ENCODE data around the gene SLC6A3. TPM values are rescaled to one million over a fixed set of nuclear protein-coding genes. Genes with fewer than 3 reads are reported as not detected.
A peak's percentile ranks its signal among the peaks of the same experiment; 100 is the strongest.

Gene SLC6A3
- total RNA-seq, 1 donor = not detected

DNA sequence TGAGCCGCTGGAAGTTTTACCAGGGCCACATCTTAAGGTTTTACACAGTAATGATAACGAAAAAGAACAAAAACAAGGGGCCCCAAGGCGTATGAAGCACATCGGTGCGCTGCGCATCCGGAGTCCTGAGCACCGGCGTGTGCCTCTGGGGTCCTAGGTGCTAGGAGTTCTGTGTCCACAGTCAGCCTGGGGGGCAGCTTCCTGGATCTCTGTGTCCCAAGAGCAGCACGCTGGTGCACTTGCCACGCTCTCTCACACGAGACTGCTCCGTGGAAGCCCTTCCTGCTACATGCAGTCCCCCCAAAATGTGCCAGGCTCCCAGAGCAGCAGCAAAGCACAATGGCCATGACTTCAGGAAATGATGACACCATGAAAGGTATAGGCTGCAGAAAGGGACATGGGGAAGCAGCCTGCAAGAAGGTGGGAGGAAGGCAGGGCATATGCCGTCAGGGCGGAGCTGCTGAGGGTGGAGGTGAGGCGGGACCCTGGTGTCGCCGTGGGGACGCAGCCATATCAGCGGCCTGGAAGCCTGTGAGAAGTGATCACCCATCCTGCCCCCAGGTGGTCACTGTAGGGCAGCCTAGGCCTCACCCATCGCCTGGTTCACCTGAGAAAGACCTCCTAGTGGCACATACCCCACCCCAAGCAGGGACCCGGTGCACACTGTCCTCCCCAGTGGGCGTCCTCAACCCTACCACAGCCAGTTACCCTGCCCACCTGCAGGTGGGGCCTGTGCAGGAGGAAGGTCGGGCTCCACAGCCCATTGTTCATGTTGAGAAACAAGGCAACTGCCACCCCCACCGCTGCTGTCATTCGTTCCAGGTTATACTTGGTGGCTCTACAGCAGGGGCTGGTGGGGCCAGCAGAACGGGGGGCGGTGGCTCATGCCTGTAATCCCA, 23.6 kb upstream of the SLC6A3 start:
- peak; percentile 72 for DNase-seq (ENCODE audit: insufficient read length, low spot score, missing footprints)
- peaks cover 42% of the 10 kb centered on the region for H3K36me3 ChIP-seq (ENCODE audit: insufficient read depth, low read length)
- no peak for TF ChIP-seq CTCF (IDR thresholded peaks at IDR 0.05; ENCODE audit: extremely low read depth, low read depth, low read length)
- no peaks in the 10 kb centered on the region for H3K9me3 ChIP-seq (ENCODE audit: low read depth, low read length)
- H3K4me2 ChIP-seq (ENCODE audit: insufficient read depth, low read length) = no peak overlapping the region
- no peaks in the 10 kb centered on the region for H3K79me2 ChIP-seq (ENCODE audit: insufficient read depth, low read length)
- H3K27ac ChIP-seq (ENCODE audit: low read depth, low read length) = no peak overlapping the region
- H3K27me3 ChIP-seq (ENCODE audit: insufficient read depth, low read length) = no peaks in the 10 kb centered on the region
- no peak overlapping the region for H3K4me3 ChIP-seq (ENCODE audit: insufficient read depth, low read length)
- no peak overlapping the region for H2AFZ ChIP-seq (ENCODE audit: low read length)
- peaks cover 6% of the 10 kb centered on the region for H4K20me1 ChIP-seq (ENCODE audit: insufficient read depth, low read length)
- H3K4me1 ChIP-seq (ENCODE audit: insufficient read depth, low read length) = no peaks in the 10 kb centered on the region

GRCh38 chr5:1468247-1468612, 23.0 kb upstream of the SLC6A3 start:
- Histone ChIP-seq H3K4me3 (ENCODE audit: insufficient read depth, low read length) (no peak overlapping the region), H3K27me3 (ENCODE audit: insufficient read depth, low read length) (no peaks in the 10 kb centered on the region), H3K27ac (ENCODE audit: low read depth, low read length) (no peak overlapping the region), H3K36me3 (ENCODE audit: insufficient read depth, low read length) (peaks cover 38% of the 10 kb centered on the region), H4K20me1 (ENCODE audit: insufficient read depth, low read length) (peaks cover 6% of the 10 kb centered on the region), H3K4me2 (ENCODE audit: insufficient read depth, low read length) (no peak overlapping the region), H2AFZ (ENCODE audit: low read length) (no peak overlapping the region), H3K4me1 (ENCODE audit: insufficient read depth, low read length) (no peaks in the 10 kb centered on the region), H3K79me2 (ENCODE audit: insufficient read depth, low read length) (no peaks in the 10 kb centered on the region), H3K9me3 (ENCODE audit: low read depth, low read length) (no peaks in the 10 kb centered on the region)
- peak; percentile 90 for DNase-seq (ENCODE audit: insufficient read length, low spot score, missing footprints)
- peak; percentile 52 for TF ChIP-seq CTCF (IDR thresholded peaks at IDR 0.05; ENCODE audit: extremely low read depth, low read depth, low read length)

DNA sequence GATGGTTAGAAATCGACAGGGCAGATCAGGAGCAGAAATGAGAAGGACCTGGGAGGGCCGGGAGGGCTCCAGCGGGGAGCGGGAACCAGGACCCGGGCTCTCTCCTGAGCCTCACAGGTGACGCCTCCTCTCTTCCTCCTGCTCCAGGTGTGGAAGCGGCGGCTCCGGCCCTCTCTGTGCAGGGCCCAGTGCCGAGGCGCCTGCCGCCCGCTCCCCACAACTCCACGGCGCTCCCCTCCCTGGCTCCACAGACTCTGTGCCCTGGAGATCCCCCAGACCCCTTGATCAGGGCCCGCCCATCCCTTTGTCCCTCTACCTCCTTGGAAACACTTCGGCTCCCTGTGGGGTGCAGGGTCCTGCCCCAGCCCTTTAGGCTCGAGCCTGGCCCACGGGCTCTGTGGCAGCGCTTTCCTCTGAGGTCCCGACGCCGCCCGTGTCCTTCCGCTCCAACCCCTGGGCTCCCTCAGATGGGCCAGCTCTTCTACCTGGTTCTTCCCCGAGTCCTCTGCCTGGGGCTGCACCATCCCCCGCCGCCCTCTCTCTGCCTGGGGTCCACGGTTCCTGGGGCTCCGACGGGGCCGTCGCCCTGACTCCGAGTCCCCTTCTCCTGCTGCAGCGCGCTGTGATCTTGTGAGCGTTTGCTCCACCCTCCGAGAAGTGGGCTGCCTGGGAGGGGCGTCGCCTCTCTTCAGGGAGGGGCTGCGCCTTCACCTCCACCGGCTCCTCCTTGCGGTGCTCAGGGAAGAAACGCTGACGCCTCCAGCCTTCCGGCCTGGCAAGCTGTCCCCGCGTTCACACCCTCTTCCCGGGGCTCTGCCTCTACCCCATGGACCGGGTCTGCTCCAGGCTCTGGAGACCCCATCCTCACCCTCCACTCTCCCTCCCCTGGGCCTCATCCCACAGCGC, 22.4 kb upstream of the SLC6A3 start:
- Histone ChIP-seq H3K4me1 (ENCODE audit: insufficient read depth, low read length) (no peaks in the 10 kb centered on the region), H3K27ac (ENCODE audit: low read depth, low read length) (no peak overlapping the region), H3K27me3 (ENCODE audit: insufficient read depth, low read length) (no peaks in the 10 kb centered on the region), H3K4me2 (ENCODE audit: insufficient read depth, low read length) (no peak overlapping the region), H2AFZ (ENCODE audit: low read length) (no peak overlapping the region), H3K4me3 (ENCODE audit: insufficient read depth, low read length) (no peak overlapping the region), H3K36me3 (ENCODE audit: insufficient read depth, low read length) (peaks cover 39% of the 10 kb centered on the region), H3K9me3 (ENCODE audit: low read depth, low read length) (no peaks in the 10 kb centered on the region), H3K79me2 (ENCODE audit: insufficient read depth, low read length) (no peaks in the 10 kb centered on the region), H4K20me1 (ENCODE audit: insufficient read depth, low read length) (peaks cover 6% of the 10 kb centered on the region)
- no peak for TF ChIP-seq CTCF (IDR thresholded peaks at IDR 0.05; ENCODE audit: extremely low read depth, low read depth, low read length)
- peak; percentile 66 for DNase-seq (ENCODE audit: insufficient read length, low spot score, missing footprints)
